ENCODE measurements around the gene WASHC4.

DNA sequence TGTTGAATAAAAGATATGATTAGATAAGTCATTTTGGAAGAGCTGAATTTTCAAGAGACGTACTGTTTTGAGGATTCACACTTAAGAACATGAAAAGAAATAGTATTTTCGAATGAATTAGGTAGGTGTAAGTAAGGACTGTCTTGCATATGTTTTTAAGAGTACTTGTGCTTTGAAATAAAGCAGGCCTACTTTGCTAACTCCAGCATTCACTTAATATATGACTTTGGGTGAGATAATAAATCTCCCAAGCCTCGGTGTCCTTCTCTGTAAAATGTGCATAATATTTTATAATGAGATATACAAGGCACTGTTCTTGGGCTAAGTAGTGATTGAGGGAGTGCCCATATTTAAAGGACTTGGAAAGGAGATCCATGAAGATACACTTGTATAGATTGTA is 54.6 kb downstream of the WASHC4 start:
- TF ChIP-seq NFIC (IDR thresholded peaks at IDR 0.05; ENCODE audit: borderline replicate concordance) (no peak), RCOR1 (IDR thresholded peaks at IDR 0.05; ENCODE audit: low read length) (no peak), POLR2AphosphoS5 (IDR thresholded peaks at IDR 0.05; ENCODE audit: low read depth, low read length) (no peak), JUND (IDR thresholded peaks at IDR 0.05) (no peak), ELF1 (IDR thresholded peaks at IDR 0.05) (no peak), SMC3 (IDR thresholded peaks at IDR 0.05; ENCODE audit: low read depth, low read length) (no peak), EP300 (IDR thresholded peaks at IDR 0.05; ENCODE audit: borderline replicate concordance in 1 of 2, low read depth in 1 of 2, low read length in 1 of 2) (no peak), RXRA (IDR thresholded peaks at IDR 0.05; ENCODE audit: borderline replicate concordance, low read depth) (no peak), EZH2phosphoT487 (IDR thresholded peaks at IDR 0.05; ENCODE audit: borderline replicate concordance, low read depth) (no peak), RAD21 (IDR thresholded peaks at IDR 0.05; ENCODE audit: low read length) (no peak)
- TF ChIP-seq, protein P1, sequence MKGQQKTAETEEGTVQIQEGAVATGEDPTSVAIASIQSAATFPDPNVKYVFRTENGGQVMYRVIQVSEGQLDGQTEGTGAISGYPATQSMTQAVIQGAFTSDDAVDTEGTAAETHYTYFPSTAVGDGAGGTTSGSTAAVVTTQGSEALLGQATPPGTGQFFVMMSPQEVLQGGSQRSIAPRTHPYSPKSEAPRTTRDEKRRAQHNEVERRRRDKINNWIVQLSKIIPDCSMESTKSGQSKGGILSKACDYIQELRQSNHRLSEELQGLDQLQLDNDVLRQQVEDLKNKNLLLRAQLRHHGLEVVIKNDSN (IDR thresholded peaks at IDR 0.05; ENCODE audit: borderline replicate concordance, low read depth) = no peak
- TF ChIP-seq, protein P2, sequence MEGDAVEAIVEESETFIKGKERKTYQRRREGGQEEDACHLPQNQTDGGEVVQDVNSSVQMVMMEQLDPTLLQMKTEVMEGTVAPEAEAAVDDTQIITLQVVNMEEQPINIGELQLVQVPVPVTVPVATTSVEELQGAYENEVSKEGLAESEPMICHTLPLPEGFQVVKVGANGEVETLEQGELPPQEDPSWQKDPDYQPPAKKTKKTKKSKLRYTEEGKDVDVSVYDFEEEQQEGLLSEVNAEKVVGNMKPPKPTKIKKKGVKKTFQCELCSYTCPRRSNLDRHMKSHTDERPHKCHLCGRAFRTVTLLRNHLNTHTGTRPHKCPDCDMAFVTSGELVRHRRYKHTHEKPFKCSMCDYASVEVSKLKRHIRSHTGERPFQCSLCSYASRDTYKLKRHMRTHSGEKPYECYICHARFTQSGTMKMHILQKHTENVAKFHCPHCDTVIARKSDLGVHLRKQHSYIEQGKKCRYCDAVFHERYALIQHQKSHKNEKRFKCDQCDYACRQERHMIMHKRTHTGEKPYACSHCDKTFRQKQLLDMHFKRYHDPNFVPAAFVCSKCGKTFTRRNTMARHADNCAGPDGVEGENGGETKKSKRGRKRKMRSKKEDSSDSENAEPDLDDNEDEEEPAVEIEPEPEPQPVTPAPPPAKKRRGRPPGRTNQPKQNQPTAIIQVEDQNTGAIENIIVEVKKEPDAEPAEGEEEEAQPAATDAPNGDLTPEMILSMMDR (IDR thresholded peaks at IDR 0.05) = no peak
- TF ChIP-seq, protein P3, sequence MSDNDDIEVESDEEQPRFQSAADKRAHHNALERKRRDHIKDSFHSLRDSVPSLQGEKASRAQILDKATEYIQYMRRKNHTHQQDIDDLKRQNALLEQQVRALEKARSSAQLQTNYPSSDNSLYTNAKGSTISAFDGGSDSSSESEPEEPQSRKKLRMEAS (IDR thresholded peaks at IDR 0.05; ENCODE audit: low read depth) = no peak

Measured in SK-N-SH (cell line).